Measurements from ENCODE around the gene SCN1B.
"Not testable (repeated sequence)": the region's sequence is repeated elsewhere in the genome, so short reads cannot be mapped to it uniquely, and the experiment has no call there.

SCN1B gene

GRCh38 chr19:35000647-35001501 is 29.4 kb upstream of the SCN1B start:
- in situ Hi-C loops (cut with MboI; ENCODE audit: low pct_unique_long_range_greater_than_20kb, low sequenced_read_pairs, unreplicated experiment), result no loop called here
- TF ChIP-seq, protein P1, sequence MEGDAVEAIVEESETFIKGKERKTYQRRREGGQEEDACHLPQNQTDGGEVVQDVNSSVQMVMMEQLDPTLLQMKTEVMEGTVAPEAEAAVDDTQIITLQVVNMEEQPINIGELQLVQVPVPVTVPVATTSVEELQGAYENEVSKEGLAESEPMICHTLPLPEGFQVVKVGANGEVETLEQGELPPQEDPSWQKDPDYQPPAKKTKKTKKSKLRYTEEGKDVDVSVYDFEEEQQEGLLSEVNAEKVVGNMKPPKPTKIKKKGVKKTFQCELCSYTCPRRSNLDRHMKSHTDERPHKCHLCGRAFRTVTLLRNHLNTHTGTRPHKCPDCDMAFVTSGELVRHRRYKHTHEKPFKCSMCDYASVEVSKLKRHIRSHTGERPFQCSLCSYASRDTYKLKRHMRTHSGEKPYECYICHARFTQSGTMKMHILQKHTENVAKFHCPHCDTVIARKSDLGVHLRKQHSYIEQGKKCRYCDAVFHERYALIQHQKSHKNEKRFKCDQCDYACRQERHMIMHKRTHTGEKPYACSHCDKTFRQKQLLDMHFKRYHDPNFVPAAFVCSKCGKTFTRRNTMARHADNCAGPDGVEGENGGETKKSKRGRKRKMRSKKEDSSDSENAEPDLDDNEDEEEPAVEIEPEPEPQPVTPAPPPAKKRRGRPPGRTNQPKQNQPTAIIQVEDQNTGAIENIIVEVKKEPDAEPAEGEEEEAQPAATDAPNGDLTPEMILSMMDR (IDR thresholded peaks at IDR 0.05; ENCODE audit: extremely low read depth, insufficient read depth, missing control alignments), result no peak
- peak; percentile 64 for DNase-seq (ENCODE audit: low spot score)

- in situ Hi-C loops (cut with MboI; ENCODE audit: low pct_unique_long_range_greater_than_20kb, low sequenced_read_pairs, unreplicated experiment), result no loop called here
- DNase-seq (ENCODE audit: low spot score), result peak; percentile 13
- TF ChIP-seq, protein P1 (IDR thresholded peaks at IDR 0.05; ENCODE audit: extremely low read depth, insufficient read depth, missing control alignments), result no peak
Observed at GRCh38 chr19:35002037-35002535, 28.2 kb upstream of the SCN1B start.

GRCh38 chr19:35004517-35005255 is 25.6 kb upstream of the SCN1B start:
- TF ChIP-seq, protein P1 (IDR thresholded peaks at IDR 0.05; ENCODE audit: extremely low read depth, insufficient read depth, missing control alignments), result no peak
- in situ Hi-C loops (cut with MboI; ENCODE audit: low pct_unique_long_range_greater_than_20kb, low sequenced_read_pairs, unreplicated experiment), result no loop called here
- DNase-seq (ENCODE audit: low spot score), result no peak

- in situ Hi-C loops (cut with MboI; ENCODE audit: low pct_unique_long_range_greater_than_20kb, low sequenced_read_pairs, unreplicated experiment), result no loop called here
- TF ChIP-seq, protein P1 (IDR thresholded peaks at IDR 0.05; ENCODE audit: extremely low read depth, insufficient read depth, missing control alignments), result no peak
- no peak for DNase-seq (ENCODE audit: low spot score)
Observed at GRCh38 chr19:35005256-35005977, 24.9 kb upstream of the SCN1B start.

- DNase-seq (ENCODE audit: low spot score); in situ Hi-C loops (cut with MboI; ENCODE audit: low pct_unique_long_range_greater_than_20kb, low sequenced_read_pairs, unreplicated experiment): not testable (repeated sequence)
Observed at GRCh38 chr19:35006007-35006341, 24.3 kb upstream of the SCN1B start.

DNA sequence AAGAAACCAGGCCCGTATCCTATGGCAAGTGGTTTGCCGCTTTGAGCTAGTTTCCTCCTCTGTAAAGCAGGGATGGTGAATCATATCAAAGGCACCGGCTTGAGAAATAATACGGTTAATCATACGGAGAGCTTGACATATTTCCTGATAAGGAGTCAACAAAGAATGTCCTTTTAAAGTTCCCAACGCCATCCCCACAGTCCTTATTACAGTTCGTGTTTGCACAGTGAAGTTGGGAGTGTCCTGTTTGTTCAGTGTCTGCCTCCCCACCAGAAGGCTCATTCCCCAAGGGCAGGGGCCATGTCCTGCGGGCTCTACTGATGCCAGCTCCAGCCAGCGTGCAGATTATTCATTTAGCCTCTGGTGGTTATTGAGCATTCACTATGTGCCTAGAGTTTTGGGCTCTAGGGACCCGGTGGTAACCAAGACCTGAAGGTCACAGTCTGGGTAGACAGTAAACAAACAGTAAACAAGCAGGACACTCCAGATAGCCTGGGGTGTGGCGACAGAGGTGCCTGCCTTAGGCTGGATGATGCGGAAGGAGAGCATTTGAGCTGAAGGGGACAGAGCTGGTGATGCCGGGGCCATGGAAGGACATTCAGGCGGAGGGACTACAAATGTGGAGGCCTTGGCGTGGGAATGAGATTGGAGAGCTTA is 23.8 kb upstream of the SCN1B start:
- DNase-seq (ENCODE audit: low spot score), result no peak
- in situ Hi-C loops (cut with MboI; ENCODE audit: low pct_unique_long_range_greater_than_20kb, low sequenced_read_pairs, unreplicated experiment), result no loop called here

More for the DNA sequence above, 23.8 kb upstream of the SCN1B start:
- TF ChIP-seq, protein P1 (IDR thresholded peaks at IDR 0.05; ENCODE audit: extremely low read depth, insufficient read depth, missing control alignments), result no peak

All from GM13977 (cell line).